HG03060 (cell line): ENCODE data around the gene VRK1.
"Not testable (repeated sequence)": the region's sequence is repeated elsewhere in the genome, so short reads cannot be mapped to it uniquely, and the experiment has no call there.

ENCODE experiments used
- ATAC-seq: cut with Tn5 transposase; IDR thresholded peaks from one replicate; pipeline ENCODE4 v1.9.1; 2021; ENCODE audit warnings: low read depth, moderate number of reproducible peaks; ENCODE audit not compliant: unreplicated experiment

The VRK1 gene, protein sequence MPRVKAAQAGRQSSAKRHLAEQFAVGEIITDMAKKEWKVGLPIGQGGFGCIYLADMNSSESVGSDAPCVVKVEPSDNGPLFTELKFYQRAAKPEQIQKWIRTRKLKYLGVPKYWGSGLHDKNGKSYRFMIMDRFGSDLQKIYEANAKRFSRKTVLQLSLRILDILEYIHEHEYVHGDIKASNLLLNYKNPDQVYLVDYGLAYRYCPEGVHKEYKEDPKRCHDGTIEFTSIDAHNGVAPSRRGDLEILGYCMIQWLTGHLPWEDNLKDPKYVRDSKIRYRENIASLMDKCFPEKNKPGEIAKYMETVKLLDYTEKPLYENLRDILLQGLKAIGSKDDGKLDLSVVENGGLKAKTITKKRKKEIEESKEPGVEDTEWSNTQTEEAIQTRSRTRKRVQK

DNA sequence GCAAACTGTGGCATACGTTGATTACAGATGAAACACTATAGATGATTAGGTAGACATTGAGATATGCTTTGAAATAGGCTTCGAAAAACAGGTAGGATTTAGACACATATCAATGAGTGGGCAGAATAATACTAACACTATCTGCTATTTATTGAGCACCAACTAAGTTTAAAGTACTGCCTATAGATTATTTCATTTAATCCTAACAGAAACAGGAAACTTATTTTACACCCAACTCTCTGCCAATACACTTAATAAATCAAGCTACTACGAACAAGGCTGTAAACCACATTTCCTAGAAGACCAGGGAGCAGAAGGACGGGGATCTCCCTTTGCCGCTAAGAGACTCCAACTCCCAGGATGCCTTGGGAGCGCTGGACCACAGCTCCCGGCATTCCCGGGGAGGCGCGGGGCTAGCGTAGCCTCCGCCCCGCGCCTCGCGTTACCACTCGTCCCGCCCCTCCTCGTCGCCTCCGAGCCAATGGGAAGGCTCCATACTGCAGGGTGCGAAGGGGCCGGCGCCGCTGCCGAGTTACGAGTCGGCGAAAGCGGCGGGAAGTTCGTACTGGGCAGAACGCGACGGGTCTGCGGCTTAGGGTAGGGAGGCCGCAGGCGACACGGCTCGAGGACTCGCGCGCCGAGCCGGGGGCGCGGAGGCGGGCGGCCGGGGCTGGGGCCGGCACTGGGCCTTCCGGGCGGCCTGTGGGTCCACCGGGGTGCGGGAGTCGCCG is at the start of gene VRK1:
Gene VRK1, plus strand, starts transcription at position 532 of the 731 bp plus-strand sequence. CDS start 36,090 bp downstream, outside the sequence.
- peak; percentile 84 for ATAC-seq

GRCh38 chr14:96747608-96748007 is 49.6 kb upstream of the VRK1 start:
- no peak for ATAC-seq

GRCh38 chr14:96748362-96748761 is 48.8 kb upstream of the VRK1 start:
- no peak for ATAC-seq

DNA sequence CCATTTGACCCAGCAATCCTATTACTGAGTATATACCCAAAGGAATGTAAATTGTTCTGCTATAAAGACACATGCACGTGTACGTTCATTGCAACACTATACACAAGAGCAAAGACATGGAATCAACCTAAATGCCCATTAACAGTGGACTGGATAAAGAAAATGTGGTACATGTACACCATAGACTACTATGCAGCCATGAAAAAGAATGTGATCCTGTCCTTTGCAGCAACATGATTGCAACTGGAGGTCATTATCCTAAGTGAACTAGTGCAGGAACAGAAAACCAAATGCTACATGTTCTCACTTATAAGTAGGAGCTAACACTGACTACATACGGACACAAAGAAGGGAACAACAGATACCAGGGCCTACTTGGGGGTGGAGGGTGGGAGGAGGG is 45.7 kb upstream of the VRK1 start:
- ATAC-seq, result no peak

GRCh38 chr14:96752125-96752524 is 45.1 kb upstream of the VRK1 start:
- ATAC-seq, result no peak

DNA sequence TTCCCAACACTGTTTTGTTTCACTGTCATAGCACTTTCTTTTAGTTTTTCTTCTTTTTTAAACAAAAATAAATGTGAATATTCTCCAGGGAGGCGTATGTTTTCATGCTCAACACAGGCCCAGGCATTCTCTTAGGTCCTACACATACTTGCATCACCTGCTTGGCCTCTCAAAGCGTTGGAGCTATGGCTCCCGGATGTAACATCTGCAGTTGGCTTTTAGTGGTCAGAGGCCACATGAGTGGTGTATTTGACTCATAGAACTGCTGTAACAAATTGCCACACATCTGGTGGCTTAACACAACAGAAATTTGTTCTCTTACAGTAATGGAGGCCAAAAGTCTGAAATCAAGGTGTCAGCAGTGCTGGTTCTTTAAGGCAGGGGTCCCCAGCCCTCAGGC is 44.6 kb upstream of the VRK1 start:
- no peak for ATAC-seq

DNA sequence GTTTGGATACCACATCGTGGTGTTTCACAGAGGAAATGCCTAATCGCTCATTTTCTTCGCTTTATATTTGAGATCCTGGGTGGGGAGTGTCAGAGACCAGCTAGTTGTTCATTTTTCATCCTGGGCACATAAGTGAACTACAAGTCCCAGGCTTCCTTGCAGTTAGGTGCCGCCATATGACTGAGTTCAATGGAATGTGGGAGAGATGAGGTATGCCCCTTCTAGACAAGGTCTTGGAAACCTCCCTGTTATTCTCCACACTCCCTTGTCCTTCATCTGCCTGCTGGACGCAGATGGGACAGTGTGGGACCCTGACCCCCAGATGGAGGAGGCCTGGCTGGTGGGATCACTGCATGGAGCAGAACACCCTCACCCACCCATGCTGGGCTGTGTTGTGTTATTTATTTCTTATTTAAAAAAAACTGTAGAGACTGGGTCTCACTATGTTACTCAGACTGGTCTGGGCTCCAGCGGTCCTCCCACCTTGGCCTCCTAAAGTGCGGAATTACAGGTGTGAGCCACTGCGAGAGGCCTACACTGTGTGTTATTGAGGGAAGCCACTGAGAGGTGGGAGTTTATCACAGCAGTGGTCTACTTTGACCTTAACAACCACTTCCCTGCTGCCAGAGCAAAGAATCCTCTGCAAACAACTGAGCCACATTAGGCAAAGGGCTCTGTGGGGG is 42.9 kb upstream of the VRK1 start:
- no peak for ATAC-seq

DNA sequence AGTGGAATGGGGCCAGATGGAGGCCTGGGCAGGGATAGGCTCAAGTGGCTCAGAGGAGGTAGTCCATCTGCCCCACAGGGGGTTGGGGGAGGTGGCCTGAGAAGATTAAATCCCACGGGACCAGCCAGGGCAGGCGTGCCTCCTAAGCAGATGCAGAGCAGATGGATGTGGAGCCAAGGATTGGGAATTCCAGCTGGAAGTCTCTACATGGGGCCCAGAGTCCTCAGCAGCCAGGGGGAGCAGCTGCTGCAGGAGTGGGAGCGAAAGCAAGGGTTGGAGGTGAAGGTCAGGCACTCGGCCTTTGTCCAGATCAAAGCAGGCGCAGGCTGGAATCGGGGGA is 42.4 kb upstream of the VRK1 start:
- no peak for ATAC-seq

DNA sequence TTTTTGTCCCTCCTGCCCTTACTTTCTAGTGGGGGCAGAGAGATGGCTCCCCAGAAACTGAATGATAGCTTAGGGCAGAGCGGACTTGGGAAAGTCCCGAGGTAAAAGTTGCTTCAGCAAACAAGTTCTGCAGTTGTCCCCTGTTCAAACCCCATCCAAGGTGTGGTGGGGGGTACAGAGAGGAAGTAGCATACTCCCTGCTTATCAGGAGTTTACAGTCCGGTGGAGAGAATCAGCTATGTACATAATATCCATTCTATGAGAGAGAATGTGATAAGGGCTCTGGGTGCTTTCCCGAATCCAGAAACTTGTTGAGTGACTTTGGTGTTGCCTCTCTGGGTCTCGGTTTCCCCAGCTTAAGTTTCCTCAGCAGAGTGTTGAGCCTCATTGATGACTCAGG is 40.4 kb upstream of the VRK1 start:
- ATAC-seq, result no peak

GRCh38 chr14:96757456-96757855 is 39.7 kb upstream of the VRK1 start:
- ATAC-seq, result no peak

DNA sequence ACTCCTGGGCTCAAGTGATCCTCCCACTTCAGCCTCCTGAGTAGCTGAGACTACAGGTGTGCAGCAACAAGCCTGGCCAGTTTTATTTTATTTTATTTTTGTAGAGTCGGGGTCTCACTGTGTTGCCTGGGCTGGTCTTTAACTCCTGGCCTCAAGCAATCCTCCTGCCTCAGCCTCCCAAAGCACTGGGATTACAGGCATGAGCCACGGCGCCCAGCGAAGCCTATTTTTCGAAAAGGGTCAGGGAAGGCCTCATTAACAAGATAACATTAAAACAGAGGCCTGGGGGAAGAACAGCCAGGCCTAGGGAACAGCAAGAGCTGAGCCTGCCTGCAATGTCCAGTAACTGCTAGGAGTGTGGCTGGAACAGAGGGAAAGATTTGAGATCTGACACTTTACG is 36.1 kb upstream of the VRK1 start:
- no peak for ATAC-seq

DNA sequence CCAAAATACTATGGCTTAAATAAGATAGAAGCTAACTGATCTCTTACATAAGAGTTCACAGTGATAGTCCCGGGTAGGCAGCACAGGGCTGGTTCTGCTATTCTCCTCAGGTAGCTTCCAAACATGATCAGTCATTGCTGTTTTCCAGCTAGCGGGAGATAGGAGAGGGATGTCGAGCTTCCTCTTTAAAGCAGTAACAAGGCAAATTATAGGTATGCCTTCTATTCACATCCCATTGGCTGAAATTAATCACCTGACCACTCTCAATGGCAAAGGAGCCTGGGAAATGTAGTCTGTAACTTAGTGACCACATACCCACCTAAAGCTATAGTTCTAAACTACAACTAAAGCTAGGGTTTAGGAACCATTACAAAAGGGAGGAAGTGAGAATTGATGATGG is 34.5 kb upstream of the VRK1 start:
- ATAC-seq, result peak; percentile 98

DNA sequence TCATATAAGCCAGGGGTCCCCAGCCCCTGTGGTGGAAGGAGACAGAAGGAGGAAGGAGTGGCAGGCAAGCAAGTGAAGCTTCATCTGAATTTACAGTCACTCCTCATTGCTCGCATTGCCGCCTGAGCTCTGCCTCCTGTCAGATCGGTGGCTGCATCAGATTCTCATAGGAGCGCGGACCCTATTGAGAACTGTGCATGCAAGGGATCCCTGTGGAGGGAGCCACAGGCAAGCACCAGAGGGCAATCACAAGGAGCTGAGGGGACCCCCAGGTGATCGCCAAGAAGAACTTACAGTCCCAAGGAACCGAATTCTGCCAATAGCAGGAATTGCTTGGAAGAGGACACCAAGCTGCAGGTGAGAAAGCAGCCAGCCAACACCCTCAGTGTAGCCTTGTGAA is 33.2 kb upstream of the VRK1 start:
- no peak for ATAC-seq

- ATAC-seq, result not testable (repeated sequence)
These were observed 32.0 kb upstream of the VRK1 start for GRCh38 chr14:96765205-96765604.

DNA sequence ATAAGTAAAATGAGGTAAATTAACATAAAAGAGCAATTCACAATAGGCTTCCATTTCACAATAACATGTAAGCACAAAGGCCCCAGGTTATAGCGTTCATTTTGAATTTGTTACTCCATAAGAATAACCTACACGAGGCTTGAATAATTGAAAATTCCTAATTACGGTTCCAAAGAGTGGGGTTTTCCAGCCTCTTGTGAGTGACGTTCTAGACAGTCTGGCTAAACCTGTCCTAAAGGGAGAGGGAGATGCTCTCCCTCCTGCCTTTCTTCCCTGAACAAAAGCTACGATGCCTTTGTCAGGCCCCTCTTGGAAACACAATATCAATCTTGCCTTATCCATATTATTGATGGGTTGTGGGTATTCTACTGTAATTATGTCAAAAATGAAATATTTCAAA is 24.3 kb upstream of the VRK1 start:
- ATAC-seq, result no peak

DNA sequence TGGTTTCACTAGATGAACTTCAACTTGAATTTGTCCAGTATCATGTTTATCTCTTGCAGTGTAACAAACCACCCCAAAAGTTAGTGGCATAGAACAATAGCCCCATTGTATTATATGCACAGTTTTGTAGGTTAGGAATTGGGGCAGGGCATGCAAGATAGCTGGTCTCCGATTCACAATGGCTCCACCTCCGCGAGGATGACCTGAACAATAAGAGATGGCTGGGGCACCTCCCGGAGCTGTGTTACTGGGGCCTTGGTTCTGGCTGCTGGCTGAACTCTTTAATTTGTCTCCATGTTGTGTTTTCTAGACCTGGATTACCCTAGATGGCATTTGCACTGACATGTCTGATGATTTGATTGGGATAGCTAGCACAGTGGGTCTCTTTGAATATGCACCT is 20.4 kb upstream of the VRK1 start:
- ATAC-seq, result no peak

DNA sequence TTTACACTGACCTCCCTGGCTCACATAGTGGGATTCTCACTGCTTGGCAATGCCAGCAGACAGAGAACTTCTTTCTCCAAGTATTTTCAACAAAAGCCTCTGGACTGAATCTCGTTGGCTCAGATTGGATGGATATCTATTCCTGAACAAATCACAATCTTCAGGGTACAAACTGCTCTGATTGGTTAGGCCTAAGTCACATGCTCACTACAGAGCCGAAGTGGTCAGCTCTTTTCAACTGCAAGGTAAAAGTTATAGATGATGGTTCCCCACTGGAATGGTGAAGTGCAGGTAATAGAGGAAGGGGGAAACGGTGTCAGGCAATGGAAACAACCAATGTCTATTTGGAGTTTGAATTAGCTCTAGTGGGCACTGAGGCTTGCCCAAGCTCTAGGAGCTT is 16.7 kb upstream of the VRK1 start:
- no peak for ATAC-seq

GRCh38 chr14:96781371-96781770 is 15.8 kb upstream of the VRK1 start:
- ATAC-seq, result no peak

DNA sequence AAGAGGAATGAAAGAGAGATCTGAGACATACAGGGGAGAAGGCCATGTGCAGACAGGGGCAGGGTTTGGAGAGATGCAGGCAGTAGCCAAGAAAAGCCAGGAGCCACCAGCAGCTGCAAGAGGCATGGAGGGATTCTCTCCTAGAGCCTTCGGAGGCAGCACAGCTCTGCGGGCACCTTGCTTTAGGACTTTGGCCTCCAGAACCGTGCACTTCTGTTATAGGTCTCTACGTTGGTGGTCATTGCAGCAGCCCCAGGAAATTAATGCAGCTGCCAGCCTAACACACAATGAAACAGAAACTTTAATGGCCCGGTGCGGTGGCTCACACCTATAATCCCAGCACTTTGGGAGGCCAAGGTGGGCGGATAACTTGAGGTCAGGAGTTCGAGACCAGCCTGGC is 14.7 kb upstream of the VRK1 start:
- no peak for ATAC-seq

DNA sequence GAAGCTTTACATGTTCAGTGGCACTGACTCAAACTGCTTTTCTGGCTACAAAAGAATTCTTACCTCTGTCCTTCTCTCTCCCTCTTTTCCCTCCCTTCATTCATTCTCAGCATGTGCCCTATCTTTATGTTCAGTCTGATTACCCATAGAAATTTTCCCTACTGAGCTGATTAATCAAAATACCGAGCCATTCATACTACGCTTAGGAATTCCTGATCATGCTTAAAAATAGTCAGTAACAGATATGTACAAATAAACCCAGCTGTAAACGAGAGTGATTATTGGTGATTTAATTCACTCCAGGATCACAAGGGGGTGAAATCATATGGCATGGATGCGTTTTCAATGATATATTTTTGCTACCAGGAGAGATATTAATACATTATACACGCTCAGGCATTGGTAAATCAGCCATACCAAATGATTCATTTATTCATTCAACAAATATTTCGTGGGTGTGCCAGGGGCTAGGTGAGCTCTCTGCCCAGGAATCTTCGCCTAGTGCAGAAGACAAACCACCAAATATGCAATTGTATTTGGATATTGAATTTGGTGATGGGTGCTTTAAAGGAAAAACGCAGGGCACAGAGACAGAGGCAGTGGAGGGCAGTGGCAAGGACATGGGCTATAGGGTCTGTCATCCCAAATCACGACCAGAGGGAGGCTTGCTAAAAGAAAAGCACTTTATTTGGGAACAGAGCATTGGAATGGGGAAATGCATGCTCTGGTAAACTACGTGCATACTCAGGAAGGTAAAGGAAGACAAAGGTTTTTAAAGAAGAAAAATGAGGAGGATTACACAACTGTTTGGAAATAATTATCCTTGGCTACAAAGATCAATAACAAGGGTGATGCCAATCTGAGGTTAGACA is 13.9 kb upstream of the VRK1 start:
- no peak for ATAC-seq

DNA sequence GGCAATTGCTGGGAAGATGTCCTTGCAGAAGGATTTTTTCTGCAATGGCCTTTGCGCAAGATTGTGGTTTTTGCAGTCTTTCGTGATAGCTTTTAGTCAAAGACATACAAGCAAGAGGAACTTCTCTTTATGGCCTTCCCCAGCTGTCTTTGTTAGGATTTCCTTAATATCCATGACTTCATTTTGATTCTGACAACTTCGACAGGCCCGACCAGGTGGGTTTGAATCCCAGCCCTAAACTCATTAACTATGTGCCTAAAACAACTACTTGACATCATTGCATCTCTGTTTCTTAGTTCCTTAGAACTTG is 13.3 kb upstream of the VRK1 start:
- ATAC-seq, result no peak
